DND-41 (cell line): Measurements from ENCODE around the gene SREBF2.

Source experiments
- ATAC-seq: fragments of 200-7000 bp; cut with Tn5 transposase; 3 replicates; pipeline ENCODE4 v1.9.1; 2021; ENCODE audit warnings: low read depth; ENCODE audit not compliant: insufficient read depth
- DNase-seq: peaks from one replicate; pipeline ENCODE4 v3.0.0-alpha.2; 2020
- H2AFZ ChIP-seq: 2 replicates; pipeline ENCODE4 v1.6.0; 2012; ENCODE audit warnings: low read depth, low read length
- H3K27ac ChIP-seq: 2 replicates; pipeline ENCODE4 v1.5.1; 2012; ENCODE audit warnings: low read length, inconsistent platforms
- H3K27me3 ChIP-seq: fragments of 200-600 bp; sonication (generic); 2 replicates; pipeline ENCODE4 v1.6.0; 2012; ENCODE audit warnings: low read length, mild to moderate bottlenecking, inconsistent platforms; ENCODE audit not compliant: insufficient read depth, poor library complexity
- H3K36me3 ChIP-seq: 2 replicates; pipeline ENCODE4 v1.5.1; 2012; ENCODE audit warnings: low read length, inconsistent platforms; ENCODE audit not compliant: insufficient read depth
- H3K4me1 ChIP-seq: 2 replicates; pipeline ENCODE4 v1.5.1; 2012; ENCODE audit warnings: mild to moderate bottlenecking, low read length; ENCODE audit not compliant: insufficient read depth
- H3K4me2 ChIP-seq: 2 replicates; pipeline ENCODE4 v1.6.0; 2012; ENCODE audit warnings: mild to moderate bottlenecking, moderate library complexity, low read length, inconsistent platforms; ENCODE audit not compliant: insufficient read depth
- H3K4me3 ChIP-seq, 2 experiments: fragments of 200-600 bp in 1 of 2; shearing (Covaris generic) in 1 of 2; 2 replicates each; pipeline ENCODE4 v1.5.1; 2012 to 2016; ENCODE audit warnings: inconsistent platforms in 2 of 2, low read length in 2 of 2, mild to moderate bottlenecking in 2 of 2, low read depth in 1 of 2, moderate library complexity in 1 of 2
- H3K79me2 ChIP-seq: 2 replicates; pipeline ENCODE4 v1.6.0; 2012; ENCODE audit warnings: low read length, inconsistent platforms; ENCODE audit not compliant: insufficient read depth
- H3K9ac ChIP-seq: 2 replicates; pipeline ENCODE4 v1.6.0; 2012; ENCODE audit warnings: low read depth, mild to moderate bottlenecking, inconsistent platforms, low read length, moderate library complexity
- H3K9me3 ChIP-seq: 2 replicates; pipeline ENCODE4 v1.5.1; 2012; ENCODE audit warnings: low read length, moderate library complexity, mild to moderate bottlenecking, inconsistent platforms; ENCODE audit not compliant: insufficient read depth, severe bottlenecking
- H4K20me1 ChIP-seq: 2 replicates; pipeline ENCODE4 v1.6.0; 2012; ENCODE audit warnings: low read length; ENCODE audit not compliant: insufficient read depth
- CTCF ChIP-seq: IDR thresholded peaks from 2 replicates; pipeline ENCODE4 v1.5.1; 2012; ENCODE audit warnings: borderline replicate concordance, low read length, moderate library complexity, mild to moderate bottlenecking; ENCODE audit not compliant: poor library complexity, severe bottlenecking; ENCODE audit errors: extremely low read depth
- EZH2 ChIP-seq: IDR thresholded peaks from 3 replicates; pipeline ENCODE4 v1.6.1; 2012; ENCODE audit warnings: borderline replicate concordance, low read depth, mild to moderate bottlenecking, moderate library complexity, low read length, inconsistent platforms; ENCODE audit not compliant: severe bottlenecking

Gene SREBF2

DNA sequence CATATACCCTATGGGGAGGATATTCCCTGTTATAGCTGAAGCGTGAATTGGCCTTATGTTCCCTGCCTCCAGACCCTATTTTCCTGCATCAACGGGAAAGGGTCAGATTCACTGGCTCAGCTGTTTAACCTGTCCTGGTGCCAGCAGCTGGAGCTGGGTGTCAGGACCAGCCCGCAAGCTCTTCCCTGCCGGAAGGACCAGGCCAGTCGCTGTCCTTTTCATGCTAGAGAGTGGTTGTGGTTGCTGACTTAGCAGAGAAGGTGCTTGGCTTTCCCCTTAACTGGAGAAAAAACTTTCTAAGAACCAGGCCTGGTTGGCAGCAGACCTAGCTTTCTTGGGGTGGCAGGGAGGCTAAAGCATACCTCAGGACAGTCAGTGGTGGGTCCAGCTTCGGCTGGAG, 5.2 kb upstream of the SREBF2 start:
- H3K79me2 ChIP-seq, result peaks cover 17% of the 10 kb centered on the region
- H3K36me3 ChIP-seq, result peaks cover 26% of the 10 kb centered on the region
- no peak overlapping the region for H2AFZ ChIP-seq
- H3K9me3 ChIP-seq, result no peaks in the 10 kb centered on the region
- no peak overlapping the region for H3K4me3 ChIP-seq
- H4K20me1 ChIP-seq, result no peaks in the 10 kb centered on the region
- H3K27ac ChIP-seq, result peak overlapping the region; percentile 26
- DNase-seq (no peak), ATAC-seq (no peak)
- H3K27me3 ChIP-seq, result no peaks in the 10 kb centered on the region
- peaks cover 17% of the 10 kb centered on the region for H3K4me1 ChIP-seq
- TF ChIP-seq EZH2 (no peak), CTCF (no peak)
- H3K9ac ChIP-seq, result no peak overlapping the region
- no peak overlapping the region for H3K4me2 ChIP-seq

DNA sequence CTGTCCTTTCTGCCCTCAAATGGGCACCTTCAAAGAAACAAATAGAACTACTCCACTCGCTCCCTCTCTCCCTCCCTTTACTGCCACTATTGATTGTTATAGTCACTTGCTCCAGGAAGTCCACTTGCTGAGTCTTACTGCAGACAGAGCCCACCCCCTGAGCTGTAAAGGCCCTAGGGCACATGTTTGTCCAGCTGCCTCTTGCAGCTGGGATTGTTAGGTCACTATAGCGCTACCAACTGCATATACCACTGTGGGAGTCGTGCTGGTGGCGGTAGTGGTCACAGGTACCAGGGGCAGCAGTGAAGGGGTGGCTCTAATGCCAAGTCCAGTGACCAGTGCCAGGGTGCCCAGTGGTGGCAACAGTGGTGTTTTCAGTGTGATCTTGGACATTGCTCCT, 4.4 kb upstream of the SREBF2 start:
- H3K4me1 ChIP-seq, result peaks cover 17% of the 10 kb centered on the region
- H3K36me3 ChIP-seq, result peaks cover 22% of the 10 kb centered on the region
- peaks cover 23% of the 10 kb centered on the region for H3K79me2 ChIP-seq
- no peak overlapping the region for H3K4me2 ChIP-seq
- H3K27ac ChIP-seq, result peak overlapping the region; percentile 26
- H3K27me3 ChIP-seq, result no peaks in the 10 kb centered on the region
- TF ChIP-seq EZH2 (no peak), CTCF (no peak)
- DNase-seq (no peak), ATAC-seq (no peak)
- no peaks in the 10 kb centered on the region for H3K9me3 ChIP-seq
- H2AFZ ChIP-seq, result no peak overlapping the region
- no peak overlapping the region for H3K4me3 ChIP-seq
- no peak overlapping the region for H3K9ac ChIP-seq
- no peaks in the 10 kb centered on the region for H4K20me1 ChIP-seq

- TF ChIP-seq CTCF (peak; percentile 53), EZH2 (no peak)
- no peak overlapping the region for H3K4me2 ChIP-seq
- peaks cover 39% of the 10 kb centered on the region for H3K79me2 ChIP-seq
- no peak for ATAC-seq
- H3K4me3 ChIP-seq, result no peak overlapping the region
- peaks cover 30% of the 10 kb centered on the region for H3K36me3 ChIP-seq
- H3K4me1 ChIP-seq, result peaks cover 29% of the 10 kb centered on the region
- no peak overlapping the region for H2AFZ ChIP-seq
- H3K9ac ChIP-seq, result no peak overlapping the region
- no peaks in the 10 kb centered on the region for H3K27me3 ChIP-seq
- peak; percentile 46 for DNase-seq
- no peaks in the 10 kb centered on the region for H3K9me3 ChIP-seq
- H4K20me1 ChIP-seq, result peaks cover 14% of the 10 kb centered on the region; the same call in 1 of the 2 replicates
- peak overlapping the region; percentile 71 for H3K27ac ChIP-seq
Observed at GRCh38 chr22:41830174-41830573, 2.7 kb upstream of the SREBF2 start.

DNA sequence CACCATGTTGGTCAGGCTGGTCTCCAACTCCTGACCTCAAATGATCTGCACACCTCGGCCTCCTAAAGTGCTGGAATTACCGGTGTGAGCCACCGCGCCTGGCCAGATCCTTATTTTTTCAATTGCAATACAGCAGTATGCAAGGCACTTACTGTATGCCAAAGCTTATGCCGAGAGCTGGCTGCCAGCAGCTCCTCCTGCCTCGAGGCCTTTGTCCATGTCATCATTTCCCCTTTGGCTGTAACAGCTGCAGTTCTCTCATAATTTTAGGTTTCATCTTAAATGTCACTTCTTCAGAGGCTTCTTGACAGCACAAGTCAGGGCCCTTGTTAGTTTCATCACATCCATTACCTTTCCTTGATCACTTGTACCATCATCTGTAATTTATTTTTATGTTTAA, 1.5 kb upstream of the SREBF2 start:
- Histone ChIP-seq H4K20me1 (peaks cover 20% of the 10 kb centered on the region; the same call in 1 of the 2 replicates), H3K4me1 (peaks cover 41% of the 10 kb centered on the region), H3K9ac (peak overlapping the region; percentile 89), H3K9me3 (no peaks in the 10 kb centered on the region), H3K4me3 (peak overlapping the region in 1 of 2 experiments; percentile 82; a peak in 2 of 4 replicates), H3K79me2 (peaks cover 52% of the 10 kb centered on the region), H3K4me2 (peak overlapping the region; percentile 66), H3K27me3 (no peaks in the 10 kb centered on the region), H3K27ac (peak overlapping the region; percentile 97), H3K36me3 (peaks cover 29% of the 10 kb centered on the region), H2AFZ (no peak overlapping the region)
- TF ChIP-seq EZH2 (no peak), CTCF (no peak)
- no peak for ATAC-seq
- DNase-seq, result peak; percentile 32
